Adrenal gland (tissue), 5 donors: Measurements from ENCODE around the gene SHC4.

Source experiments
- POLR2A ChIP-seq, 2 donors: fragments of 450-650 bp; IDR thresholded peaks; one replicate each; pipeline ENCODE4 v1.6.1; 2017; ENCODE audit warnings: antibody characterized with exemption in 2 of 2, mild to moderate bottlenecking in 2 of 2, moderate library complexity in 1 of 2
- TF ChIP-seq, protein P1 (sequence below), 6 experiments: fragments of 450-650 bp in 4 of 6; fragments of 200-600 bp in 2 of 6; sonication (generic) in 1 of 6; IDR thresholded peaks; 1 replicate in 5 of 6; 2 replicates in 1 of 6; pipeline versions ENCODE4 v1.5.1 to v1.8.0; 2016 to 2021; ENCODE audit warnings: antibody characterized with exemption in 6 of 6, mild to moderate bottlenecking in 2 of 6, moderate library complexity in 1 of 6
- donor health status: DM: no; HTN: no; CAD: no.

DNA sequence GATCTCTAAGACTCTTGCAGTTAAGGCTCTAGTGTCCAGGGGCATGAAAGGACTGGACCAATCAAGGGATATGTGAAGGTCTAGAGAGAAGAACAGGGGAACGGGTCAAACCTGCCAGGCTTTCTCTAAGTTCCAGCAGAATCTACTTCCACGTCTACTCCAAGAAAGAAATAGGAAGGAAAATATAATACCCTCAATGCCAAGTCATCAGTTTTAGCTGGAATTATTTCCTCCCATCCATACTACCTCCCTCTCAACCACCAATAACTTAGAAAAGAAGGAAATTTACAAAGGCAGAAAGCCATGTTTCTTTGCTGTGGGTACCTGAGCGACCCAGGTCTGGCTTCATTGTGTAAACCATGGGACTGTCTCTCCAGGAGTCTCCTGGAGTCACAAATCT lies 7.8 kb downstream of the SHC4 start:
- TF ChIP-seq, protein P1, sequence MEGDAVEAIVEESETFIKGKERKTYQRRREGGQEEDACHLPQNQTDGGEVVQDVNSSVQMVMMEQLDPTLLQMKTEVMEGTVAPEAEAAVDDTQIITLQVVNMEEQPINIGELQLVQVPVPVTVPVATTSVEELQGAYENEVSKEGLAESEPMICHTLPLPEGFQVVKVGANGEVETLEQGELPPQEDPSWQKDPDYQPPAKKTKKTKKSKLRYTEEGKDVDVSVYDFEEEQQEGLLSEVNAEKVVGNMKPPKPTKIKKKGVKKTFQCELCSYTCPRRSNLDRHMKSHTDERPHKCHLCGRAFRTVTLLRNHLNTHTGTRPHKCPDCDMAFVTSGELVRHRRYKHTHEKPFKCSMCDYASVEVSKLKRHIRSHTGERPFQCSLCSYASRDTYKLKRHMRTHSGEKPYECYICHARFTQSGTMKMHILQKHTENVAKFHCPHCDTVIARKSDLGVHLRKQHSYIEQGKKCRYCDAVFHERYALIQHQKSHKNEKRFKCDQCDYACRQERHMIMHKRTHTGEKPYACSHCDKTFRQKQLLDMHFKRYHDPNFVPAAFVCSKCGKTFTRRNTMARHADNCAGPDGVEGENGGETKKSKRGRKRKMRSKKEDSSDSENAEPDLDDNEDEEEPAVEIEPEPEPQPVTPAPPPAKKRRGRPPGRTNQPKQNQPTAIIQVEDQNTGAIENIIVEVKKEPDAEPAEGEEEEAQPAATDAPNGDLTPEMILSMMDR (IDR thresholded peaks at IDR 0.05), result no peak
- no peak for TF ChIP-seq POLR2A (IDR thresholded peaks at IDR 0.05)
